ENCODE data around the gene HRH2.

DNA sequence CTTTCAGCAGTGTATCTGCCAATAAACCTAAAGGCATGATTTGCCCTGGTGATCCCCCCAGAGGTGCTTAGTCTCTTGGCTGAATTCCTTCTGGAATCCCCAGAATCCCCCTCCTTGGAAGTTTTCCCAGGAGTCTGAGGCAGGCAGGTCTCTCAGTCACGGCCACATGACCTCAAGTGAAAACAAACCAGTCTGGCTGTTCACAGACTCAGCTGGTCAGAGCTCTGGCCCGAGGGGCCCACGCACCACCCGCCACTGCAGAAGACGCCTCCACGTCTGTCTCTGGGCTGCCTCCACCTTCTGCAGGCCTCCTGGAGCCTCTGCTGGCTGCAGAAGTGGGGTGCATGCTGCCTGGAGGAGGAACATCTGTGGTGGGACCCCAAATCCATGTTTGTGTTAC lies 52.5 kb downstream of the HRH2 start:
- TF ChIP-seq POLR2A (IDR thresholded peaks at IDR 0.05; ENCODE audit: low read length) = no peak
- no peak for TF ChIP-seq GATA1 (IDR thresholded peaks at IDR 0.05; ENCODE audit: low read depth, low read length)
